ENCODE results near the gene ZCCHC14.
"Not testable (repeated sequence)": the region's sequence is repeated elsewhere in the genome, so short reads cannot be mapped to it uniquely, and the experiment has no call there.

ZCCHC14 gene

GRCh38 chr16:87395181-87395842 lies 97.5 kb downstream of the ZCCHC14 start:
- TF ChIP-seq SPI1 (IDR thresholded peaks at IDR 0.05; ENCODE audit: low read depth, low read length) (no peak), POU2F2 (IDR thresholded peaks at IDR 0.05; ENCODE audit: low read depth, low read length) (no peak), POLR2A (IDR thresholded peaks at IDR 0.05; ENCODE audit: low read depth, low read length) (no peak), TAF1 (IDR thresholded peaks at IDR 0.05; ENCODE audit: low read depth, low read length) (no peak)
- DNase-seq (ENCODE audit: insufficient read length, low spot score): no peak
- FAIRE-seq: no peak

- no peak for DNase-seq (ENCODE audit: insufficient read length, low spot score)
- FAIRE-seq: no peak
- TF ChIP-seq POLR2A (IDR thresholded peaks at IDR 0.05; ENCODE audit: low read depth, low read length) (no peak), POLR2AphosphoS5 (IDR thresholded peaks at IDR 0.05; ENCODE audit: low read depth, low read length) (no peak), POU2F2 (IDR thresholded peaks at IDR 0.05; ENCODE audit: low read depth, low read length) (no peak), SPI1 (IDR thresholded peaks at IDR 0.05; ENCODE audit: low read depth, low read length) (no peak), TAF1 (IDR thresholded peaks at IDR 0.05; ENCODE audit: low read depth, low read length) (no peak), PAX5 (IDR thresholded peaks at IDR 0.05; ENCODE audit: insufficient read depth, low read length, severe bottlenecking) (no peak)
Measured at GRCh38 chr16:87393680-87394055, 99.2 kb downstream of the ZCCHC14 start.

- DNase-seq (ENCODE audit: insufficient read length, low spot score) (no peak), FAIRE-seq (peak; percentile 13)
- TF ChIP-seq TAF1 (IDR thresholded peaks at IDR 0.05; ENCODE audit: low read depth, low read length): 0 out of 2 replicates have a peak, but pooled peaks have one; percentile 30
- no peak for TF ChIP-seq POLR2A (IDR thresholded peaks at IDR 0.05; ENCODE audit: low read depth, low read length)
- no peak for TF ChIP-seq POLR2AphosphoS5 (IDR thresholded peaks at IDR 0.05; ENCODE audit: low read depth, low read length)
- TF ChIP-seq POU2F2 (IDR thresholded peaks at IDR 0.05; ENCODE audit: low read depth, low read length): no peak
- 0 out of 2 replicates have a peak, but pooled peaks have one; percentile 7 for TF ChIP-seq SPI1 (IDR thresholded peaks at IDR 0.05; ENCODE audit: low read depth, low read length)
- TF ChIP-seq PAX5 (IDR thresholded peaks at IDR 0.05; ENCODE audit: insufficient read depth, low read length, severe bottlenecking): no peak
Measured at GRCh38 chr16:87392821-87393679, 99.8 kb downstream of the ZCCHC14 start.

GRCh38 chr16:87391950-87392820 lies 100.6 kb downstream of the ZCCHC14 start, which contains the start of gene MAP1LC3B:
Gene MAP1LC3B, plus strand, starts transcription at chr16:87392336. Its CDS starts 92 bp downstream, at chr16:87392428.
- TF ChIP-seq POLR2A (IDR thresholded peaks at IDR 0.05; ENCODE audit: low read depth, low read length) (peak; percentile 66), SPI1 (IDR thresholded peaks at IDR 0.05; ENCODE audit: low read depth, low read length) (peak; percentile 46), TAF1 (IDR thresholded peaks at IDR 0.05; ENCODE audit: low read depth, low read length) (peak; percentile 93), PAX5 (IDR thresholded peaks at IDR 0.05; ENCODE audit: insufficient read depth, low read length, severe bottlenecking) (no peak), POU2F2 (IDR thresholded peaks at IDR 0.05; ENCODE audit: low read depth, low read length) (peak; percentile 28; the same call in 1 of the 2 replicates), POLR2AphosphoS5 (IDR thresholded peaks at IDR 0.05; ENCODE audit: low read depth, low read length) (peak; percentile 55)
- DNase-seq (ENCODE audit: insufficient read length, low spot score) (peak; percentile 92), FAIRE-seq (peak; percentile 96)

GRCh38 chr16:87391324-87391949 lies 101.4 kb downstream of the ZCCHC14 start:
- DNase-seq (ENCODE audit: insufficient read length, low spot score) (no peak), FAIRE-seq (no peak)
- TF ChIP-seq SPI1 (IDR thresholded peaks at IDR 0.05; ENCODE audit: low read depth, low read length): no peak
- no peak for TF ChIP-seq POU2F2 (IDR thresholded peaks at IDR 0.05; ENCODE audit: low read depth, low read length)
- no peak for TF ChIP-seq POLR2A (IDR thresholded peaks at IDR 0.05; ENCODE audit: low read depth, low read length)
- no peak for TF ChIP-seq PAX5 (IDR thresholded peaks at IDR 0.05; ENCODE audit: insufficient read depth, low read length, severe bottlenecking)
- TF ChIP-seq TAF1 (IDR thresholded peaks at IDR 0.05; ENCODE audit: low read depth, low read length): no peak
- TF ChIP-seq POLR2AphosphoS5 (IDR thresholded peaks at IDR 0.05; ENCODE audit: low read depth, low read length): no peak

GRCh38 chr16:87390641-87391323 lies 102.0 kb downstream of the ZCCHC14 start:
- no peak for DNase-seq (ENCODE audit: insufficient read length, low spot score)
- FAIRE-seq: no peak
- no peak for TF ChIP-seq PAX5 (IDR thresholded peaks at IDR 0.05; ENCODE audit: insufficient read depth, low read length, severe bottlenecking)
- TF ChIP-seq POLR2A (IDR thresholded peaks at IDR 0.05; ENCODE audit: low read depth, low read length): no peak
- no peak for TF ChIP-seq TAF1 (IDR thresholded peaks at IDR 0.05; ENCODE audit: low read depth, low read length)
- no peak for TF ChIP-seq SPI1 (IDR thresholded peaks at IDR 0.05; ENCODE audit: low read depth, low read length)
- TF ChIP-seq POU2F2 (IDR thresholded peaks at IDR 0.05; ENCODE audit: low read depth, low read length): no peak
- no peak for TF ChIP-seq POLR2AphosphoS5 (IDR thresholded peaks at IDR 0.05; ENCODE audit: low read depth, low read length)

GRCh38 chr16:87389914-87390313 lies 102.9 kb downstream of the ZCCHC14 start:
- not testable (repeated sequence) for FAIRE-seq; DNase-seq (ENCODE audit: insufficient read length, low spot score)

GRCh38 chr16:87389245-87389644 lies 103.6 kb downstream of the ZCCHC14 start:
- TF ChIP-seq POLR2A (IDR thresholded peaks at IDR 0.05; ENCODE audit: low read depth, low read length): no peak
- TF ChIP-seq TAF1 (IDR thresholded peaks at IDR 0.05; ENCODE audit: low read depth, low read length): no peak
- no peak for TF ChIP-seq POU2F2 (IDR thresholded peaks at IDR 0.05; ENCODE audit: low read depth, low read length)
- no peak for TF ChIP-seq POLR2AphosphoS5 (IDR thresholded peaks at IDR 0.05; ENCODE audit: low read depth, low read length)
- no peak for TF ChIP-seq SPI1 (IDR thresholded peaks at IDR 0.05; ENCODE audit: low read depth, low read length)
- no peak for TF ChIP-seq PAX5 (IDR thresholded peaks at IDR 0.05; ENCODE audit: insufficient read depth, low read length, severe bottlenecking)
- no peak for DNase-seq (ENCODE audit: insufficient read length, low spot score)
- FAIRE-seq: no peak
